ENCODE measurements around the gene FAM117B. TPM values are rescaled to one million over a fixed set of nuclear protein-coding genes. Genes with fewer than 3 reads are reported as not detected.
A peak's percentile ranks its signal among the peaks of the same experiment; 100 is the strongest.

The FAM117B gene
- total and polyA plus RNA-seq, 2 of the 8 experiments (the other 6 are each of a cell fraction or from before 2014, with no cell fraction given): 3.9 to 22.6 TPM

- WGBS, 2 experiments (ENCODE audit: extremely low coverage in 1 of 2, insufficient coverage in 1 of 2, insufficient read length in 1 of 2, insufficient replicate concordance in 2 of 2, low coverage in 1 of 2, low lambda C conversion rate in 2 of 2, missing lambda C conversion rate in 1 of 2): 75% methylated on average over 4 of the region's 4 CpGs; no CpG with 5 or more reads in 1 of the 2 experiments
- FAIRE-seq (no peak), DNase-seq (ENCODE audit: low read depth in 1 of 2, low spot score in 2 of 2) (no peak)
Observed at GRCh38 chr2:202653890-202654289, 19.1 kb downstream of the FAM117B start.

More at GRCh38 chr2:202653890-202654289, 19.1 kb downstream of the FAM117B start:
- H3K4me1 ChIP-seq (replicated peaks in 1 of 4; ENCODE audit: control insufficient read depth in 3 of 4, insufficient read depth in 4 of 4, low read length in 3 of 4): no peaks in the 10 kb centered on the region
- no peak overlapping the region for H3K18ac ChIP-seq (ENCODE audit: extremely low read depth, low read length)
- H2BK5ac ChIP-seq (ENCODE audit: low read depth, low read length): no peak overlapping the region
- H3K23me2 ChIP-seq (ENCODE audit: low read depth, low read length): no peaks in the 10 kb centered on the region
- H3K56ac ChIP-seq (replicated peaks; ENCODE audit: insufficient read length, low read depth, low read length): no peak overlapping the region
- H3K9me3 ChIP-seq (ENCODE audit: insufficient read depth in 2 of 2, low read depth in 1 of 2, low read length in 1 of 2): no peaks in the 10 kb centered on the region
- no peak overlapping the region for H3K4ac ChIP-seq (replicated peaks; ENCODE audit: insufficient read length, low read depth, low read length)
- no peak overlapping the region for H3K4me2 ChIP-seq (ENCODE audit: insufficient read depth in 1 of 2, low read depth in 2 of 2, low read length in 2 of 2)
- H3K14ac ChIP-seq (ENCODE audit: insufficient read length): no peak overlapping the region
- peaks cover 2 to 3% of the 10 kb centered on the region in 2 experiments for H4K20me1 ChIP-seq (replicated peaks in 1 of 2; ENCODE audit: control insufficient read depth in 1 of 2, insufficient read depth in 2 of 2, low read length in 2 of 2)
- no peak overlapping the region for H2AFZ ChIP-seq (ENCODE audit: low read length)
- H2BK12ac ChIP-seq (ENCODE audit: low read depth, low read length): no peak overlapping the region
- H2BK15ac ChIP-seq (ENCODE audit: low read length): no peak overlapping the region
- H3K79me1 ChIP-seq (ENCODE audit: low read depth, low read length): peaks cover 2% of the 10 kb centered on the region; the same call in 1 of the 2 replicates
- H3K4me3 ChIP-seq (ENCODE audit: extremely low read depth in 1 of 4, insufficient read depth in 2 of 4, low read depth in 3 of 4, low read length in 4 of 4): no peak overlapping the region
- H2BK20ac ChIP-seq (ENCODE audit: low read length): no peak overlapping the region
- H3K23ac ChIP-seq (ENCODE audit: insufficient read length): no peak overlapping the region
- no peak overlapping the region for H4K8ac ChIP-seq (ENCODE audit: extremely low read depth, insufficient read depth, low read length)
- CTCF ChIA-PET (ENCODE audit: partially characterized antibody): interaction anchor here (1.1 kb wide), 1 partner anchor 7 kb away, joined by 3 read pairs; no protein-coding TSS in a partner anchor
- H3K9ac ChIP-seq (replicated peaks in 1 of 4; ENCODE audit: extremely low read depth in 1 of 4, low read depth in 3 of 4, low read length in 3 of 4): no peak overlapping the region
- H3K79me2 ChIP-seq (ENCODE audit: control insufficient read depth in 1 of 2, insufficient read depth in 2 of 2, low read length in 2 of 2): peaks cover 0 to 86% of the 10 kb centered on the region in 2 experiments; a peak in 2 of 4 replicates
- H4K5ac ChIP-seq (ENCODE audit: insufficient read length, low read depth, low read length): no peak overlapping the region
- TF ChIP-seq NRF1 (IDR thresholded peaks at IDR 0.05; ENCODE audit: low read depth, low read length) (no peak), JUND (IDR thresholded peaks at IDR 0.05; ENCODE audit: low read length) (peak; percentile 64; the same call in 1 of the 2 replicates), ATF2 (IDR thresholded peaks at IDR 0.05; ENCODE audit: low read length) (no peak)
- H3K36me3 ChIP-seq (ENCODE audit: control insufficient read depth in 2 of 4, insufficient read depth in 4 of 4, low read length in 3 of 4): no peaks in the 10 kb centered on the region
- no peak overlapping the region for H3K27ac ChIP-seq (ENCODE audit: low read depth, low read length)
- H2AK5ac ChIP-seq (ENCODE audit: low read depth, low read length): no peak overlapping the region
- POLR2A ChIA-PET (ENCODE audit: partially characterized antibody): no interaction called here
- no peak overlapping the region for H2BK120ac ChIP-seq (replicated peaks; ENCODE audit: low read depth, low read length)
- no peaks in the 10 kb centered on the region for H3K27me3 ChIP-seq (replicated peaks in 1 of 4; ENCODE audit: control insufficient read depth in 3 of 4, extremely low read depth in 1 of 4, insufficient read depth in 3 of 4, low read length in 3 of 4)
- no peak overlapping the region for H4K91ac ChIP-seq (replicated peaks; ENCODE audit: insufficient read length, low read length)

Data from H1 (cell line).